Measurements from ENCODE around the gene PRDM16. TPM values are rescaled to one million over a fixed set of nuclear protein-coding genes. Genes with fewer than 3 reads are reported as not detected.

The PRDM16 gene
- polyA plus RNA-seq, 2 of the 4 experiments (the other 2 are of a cell fraction) = 0.03 to 0.35 TPM

DNA sequence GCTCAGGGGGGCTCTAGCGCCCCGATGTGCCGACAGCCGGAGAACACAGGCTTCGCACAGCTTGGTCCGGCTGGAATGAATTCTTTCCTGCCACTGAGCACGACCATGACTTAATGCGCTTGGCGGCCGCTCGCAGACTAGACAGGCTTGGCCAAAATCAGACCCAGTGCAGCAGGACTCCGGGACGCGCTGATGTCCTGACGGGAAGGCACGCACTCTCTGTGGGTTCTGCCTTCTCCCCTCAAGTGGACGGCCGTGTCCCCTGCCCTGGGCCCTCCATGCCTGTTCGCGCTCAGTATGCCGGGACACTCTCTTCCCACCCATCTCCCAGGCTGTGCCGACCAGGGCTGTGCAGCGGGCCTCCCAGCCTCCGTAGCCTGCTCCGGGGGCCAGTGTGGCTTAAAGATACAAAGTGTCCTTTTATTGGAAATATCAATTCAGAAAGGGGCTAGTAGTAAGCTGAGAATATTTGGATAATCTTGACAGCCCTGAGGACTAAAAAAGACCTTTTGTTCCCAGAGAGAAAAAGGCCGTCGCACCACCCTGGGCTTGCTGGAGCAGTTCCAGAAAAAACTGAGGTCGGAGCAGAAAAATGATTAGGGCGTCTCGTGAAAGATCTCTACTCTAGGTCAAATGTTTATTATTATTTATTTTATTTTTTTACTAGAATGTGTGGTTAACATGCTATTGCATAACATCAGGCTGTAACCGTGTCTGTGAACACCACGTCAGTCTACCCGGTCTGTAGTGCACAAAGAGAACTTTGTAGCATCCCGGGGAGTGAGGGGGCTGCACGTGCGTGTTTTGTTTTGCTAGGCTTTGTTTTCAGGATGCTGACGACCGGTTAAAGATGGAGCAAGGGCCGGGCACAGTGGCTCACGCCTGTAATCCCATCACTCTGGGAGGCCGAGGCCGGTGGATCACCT is 297.4 kb downstream of the PRDM16 start:
- no peak overlapping the region for H3K4me2 ChIP-seq
- no peak for ATAC-seq
- H3K27ac ChIP-seq = no peak overlapping the region
- no peaks in the 10 kb centered on the region for H3K4me1 ChIP-seq
- H3K9me3 ChIP-seq = no peaks in the 10 kb centered on the region
- ChIA-PET CTCF (no interaction called here), POLR2A (no interaction called here)
- no peak overlapping the region for H3K4me3 ChIP-seq
- no peak for TF ChIP-seq CHD2 (IDR thresholded peaks at IDR 0.05; ENCODE audit: low read length, partially characterized antibody)
- no peak for DNase-seq (ENCODE audit: low read depth in 1 of 2, low spot score in 1 of 2)
- no peak for FAIRE-seq
- WGBS (ENCODE audit: missing lambda C conversion rate) = 61% methylated on average over 34 of the region's 42 CpGs

DNA sequence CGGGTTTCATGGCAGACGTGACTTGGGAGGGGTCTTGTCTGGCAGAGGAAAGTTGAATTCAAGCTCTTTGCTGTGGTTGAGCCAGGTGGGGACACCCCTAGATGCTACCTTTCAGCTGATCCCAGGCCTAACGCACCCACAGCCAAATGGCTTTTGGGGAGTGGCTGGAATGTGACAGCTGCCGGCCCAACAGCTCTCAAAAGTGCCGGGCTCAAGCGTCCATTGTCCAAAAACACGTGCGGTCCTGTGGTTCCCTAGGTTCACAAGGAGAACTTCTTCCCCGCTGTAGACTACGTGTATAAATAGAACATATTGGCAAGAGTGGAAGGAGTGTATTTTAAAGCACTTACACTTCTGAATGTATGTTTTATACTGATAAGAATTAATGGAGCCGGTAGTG is 298.4 kb downstream of the PRDM16 start:
- no peak for FAIRE-seq
- WGBS (ENCODE audit: missing lambda C conversion rate) = 52% methylated on average over 11 of the region's 11 CpGs
- no peak overlapping the region for H3K27ac ChIP-seq
- ATAC-seq = no peak
- ChIA-PET CTCF (no interaction called here), POLR2A (no interaction called here)
- no peak overlapping the region for H3K4me2 ChIP-seq
- DNase-seq (ENCODE audit: low read depth in 1 of 2, low spot score in 1 of 2) = no peak
- H3K4me3 ChIP-seq = no peak overlapping the region
- H3K9me3 ChIP-seq = no peaks in the 10 kb centered on the region
- H3K4me1 ChIP-seq = no peaks in the 10 kb centered on the region
- TF ChIP-seq BHLHE40 (IDR thresholded peaks at IDR 0.05; ENCODE audit: low read depth, low read length) = no peak
- TF ChIP-seq RCOR1 (IDR thresholded peaks at IDR 0.05; ENCODE audit: low read depth, low read length) = no peak
- TF ChIP-seq, protein P1, sequence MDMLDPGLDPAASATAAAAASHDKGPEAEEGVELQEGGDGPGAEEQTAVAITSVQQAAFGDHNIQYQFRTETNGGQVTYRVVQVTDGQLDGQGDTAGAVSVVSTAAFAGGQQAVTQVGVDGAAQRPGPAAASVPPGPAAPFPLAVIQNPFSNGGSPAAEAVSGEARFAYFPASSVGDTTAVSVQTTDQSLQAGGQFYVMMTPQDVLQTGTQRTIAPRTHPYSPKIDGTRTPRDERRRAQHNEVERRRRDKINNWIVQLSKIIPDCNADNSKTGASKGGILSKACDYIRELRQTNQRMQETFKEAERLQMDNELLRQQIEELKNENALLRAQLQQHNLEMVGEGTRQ (IDR thresholded peaks at IDR 0.05) = no peak
- TF ChIP-seq, protein P2, sequence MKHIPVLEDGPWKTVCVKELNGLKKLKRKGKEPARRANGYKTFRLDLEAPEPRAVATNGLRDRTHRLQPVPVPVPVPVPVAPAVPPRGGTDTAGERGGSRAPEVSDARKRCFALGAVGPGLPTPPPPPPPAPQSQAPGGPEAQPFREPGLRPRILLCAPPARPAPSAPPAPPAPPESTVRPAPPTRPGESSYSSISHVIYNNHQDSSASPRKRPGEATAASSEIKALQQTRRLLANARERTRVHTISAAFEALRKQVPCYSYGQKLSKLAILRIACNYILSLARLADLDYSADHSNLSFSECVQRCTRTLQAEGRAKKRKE (CRISPR knock-in tag; IDR thresholded peaks at IDR 0.05; ENCODE audit: low read depth) = no peak
- TF ChIP-seq JUN (IDR thresholded peaks at IDR 0.05) = no peak
- TF ChIP-seq RARB (CRISPR knock-in tag; IDR thresholded peaks at IDR 0.05) = no peak
- TF ChIP-seq ESRRA (IDR thresholded peaks at IDR 0.05; ENCODE audit: borderline replicate concordance, low read length) = no peak
- TF ChIP-seq FOSL2 (IDR thresholded peaks at IDR 0.05) = no peak
- no peak for TF ChIP-seq FOSL2 (CRISPR knock-in tag; IDR thresholded peaks at IDR 0.05)
- no peak for TF ChIP-seq CBX2 (IDR thresholded peaks at IDR 0.05; ENCODE audit: borderline replicate concordance, low read depth)
- no peak for TF ChIP-seq NR3C1 (IDR thresholded peaks at IDR 0.05)
- no peak for TF ChIP-seq SREBF2 (IDR thresholded peaks at IDR 0.05)
- TF ChIP-seq HDAC2 (IDR thresholded peaks at IDR 0.05) = no peak
- TF ChIP-seq PHF8 (IDR thresholded peaks at IDR 0.05; ENCODE audit: borderline replicate concordance, low read depth) = no peak
- TF ChIP-seq, protein P3, sequence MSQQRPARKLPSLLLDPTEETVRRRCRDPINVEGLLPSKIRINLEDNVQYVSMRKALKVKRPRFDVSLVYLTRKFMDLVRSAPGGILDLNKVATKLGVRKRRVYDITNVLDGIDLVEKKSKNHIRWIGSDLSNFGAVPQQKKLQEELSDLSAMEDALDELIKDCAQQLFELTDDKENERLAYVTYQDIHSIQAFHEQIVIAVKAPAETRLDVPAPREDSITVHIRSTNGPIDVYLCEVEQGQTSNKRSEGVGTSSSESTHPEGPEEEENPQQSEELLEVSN (IDR thresholded peaks at IDR 0.05; ENCODE audit: borderline replicate concordance, low read depth) = no peak

DNA sequence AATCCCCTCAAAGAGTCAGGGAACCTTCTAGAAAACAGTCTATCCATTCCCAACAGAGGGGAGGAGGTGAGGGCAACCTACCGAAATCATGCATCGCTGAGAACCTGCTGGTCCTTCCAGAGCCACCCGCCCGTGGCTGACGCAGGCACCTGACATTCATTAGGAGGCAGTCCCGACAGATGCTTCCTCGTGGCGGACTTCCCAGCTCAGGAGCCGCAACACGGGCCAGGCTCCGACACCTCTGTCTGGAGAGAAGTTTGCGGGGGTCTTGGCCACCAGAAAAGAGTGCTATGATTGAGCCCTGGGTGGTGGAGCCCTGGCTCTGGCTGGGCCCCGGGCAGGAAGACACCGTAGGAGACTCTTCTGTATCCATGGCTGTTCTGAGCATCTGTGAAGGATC is 299.1 kb downstream of the PRDM16 start:
- Histone ChIP-seq H3K4me3 (no peak overlapping the region), H3K4me2 (no peak overlapping the region), H3K4me1 (no peaks in the 10 kb centered on the region), H3K27ac (no peak overlapping the region), H3K9me3 (no peaks in the 10 kb centered on the region)
- ChIA-PET CTCF (no interaction called here), POLR2A (no interaction called here)
- TF ChIP-seq RNF2 (IDR thresholded peaks at IDR 0.05; ENCODE audit: borderline replicate concordance, low read depth) (no peak), SREBF2 (IDR thresholded peaks at IDR 0.05) (no peak), TFCP2L1 (CRISPR knock-in tag; IDR thresholded peaks at IDR 0.05) (no peak), CHD4 (IDR thresholded peaks at IDR 0.05; ENCODE audit: borderline replicate concordance) (no peak), NPAS2 (CRISPR knock-in tag; IDR thresholded peaks at IDR 0.05; ENCODE audit: borderline replicate concordance) (no peak), CEBPB (IDR thresholded peaks at IDR 0.05) (no peak)
- TF ChIP-seq, protein P4, sequence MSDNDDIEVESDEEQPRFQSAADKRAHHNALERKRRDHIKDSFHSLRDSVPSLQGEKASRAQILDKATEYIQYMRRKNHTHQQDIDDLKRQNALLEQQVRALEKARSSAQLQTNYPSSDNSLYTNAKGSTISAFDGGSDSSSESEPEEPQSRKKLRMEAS (IDR thresholded peaks at IDR 0.05) = no peak
- TF ChIP-seq, protein P5, sequence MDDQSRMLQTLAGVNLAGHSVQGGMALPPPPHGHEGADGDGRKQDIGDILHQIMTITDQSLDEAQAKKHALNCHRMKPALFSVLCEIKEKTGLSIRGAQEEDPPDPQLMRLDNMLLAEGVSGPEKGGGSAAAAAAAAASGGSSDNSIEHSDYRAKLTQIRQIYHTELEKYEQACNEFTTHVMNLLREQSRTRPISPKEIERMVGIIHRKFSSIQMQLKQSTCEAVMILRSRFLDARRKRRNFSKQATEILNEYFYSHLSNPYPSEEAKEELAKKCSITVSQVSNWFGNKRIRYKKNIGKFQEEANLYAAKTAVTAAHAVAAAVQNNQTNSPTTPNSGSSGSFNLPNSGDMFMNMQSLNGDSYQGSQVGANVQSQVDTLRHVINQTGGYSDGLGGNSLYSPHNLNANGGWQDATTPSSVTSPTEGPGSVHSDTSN (IDR thresholded peaks at IDR 0.05) = no peak
- ATAC-seq (no peak), FAIRE-seq (no peak), DNase-seq (ENCODE audit: low read depth in 1 of 2, low spot score in 1 of 2) (no peak)
- WGBS (ENCODE audit: missing lambda C conversion rate) = 66% methylated on average over 3 of the region's 14 CpGs

Data from A549 (cell line).